Suppressor macrophage treated with lipopolysaccharide for 4 hours (primary cell): ENCODE data around the gene GZMM.
A peak's percentile ranks its signal among the peaks of the same experiment; 100 is the strongest.

Experiments used
- DNase-seq: peaks from one replicate; pipeline ENCODE4 v3.0.0-alpha.2; 2020

The GZMM gene

DNA sequence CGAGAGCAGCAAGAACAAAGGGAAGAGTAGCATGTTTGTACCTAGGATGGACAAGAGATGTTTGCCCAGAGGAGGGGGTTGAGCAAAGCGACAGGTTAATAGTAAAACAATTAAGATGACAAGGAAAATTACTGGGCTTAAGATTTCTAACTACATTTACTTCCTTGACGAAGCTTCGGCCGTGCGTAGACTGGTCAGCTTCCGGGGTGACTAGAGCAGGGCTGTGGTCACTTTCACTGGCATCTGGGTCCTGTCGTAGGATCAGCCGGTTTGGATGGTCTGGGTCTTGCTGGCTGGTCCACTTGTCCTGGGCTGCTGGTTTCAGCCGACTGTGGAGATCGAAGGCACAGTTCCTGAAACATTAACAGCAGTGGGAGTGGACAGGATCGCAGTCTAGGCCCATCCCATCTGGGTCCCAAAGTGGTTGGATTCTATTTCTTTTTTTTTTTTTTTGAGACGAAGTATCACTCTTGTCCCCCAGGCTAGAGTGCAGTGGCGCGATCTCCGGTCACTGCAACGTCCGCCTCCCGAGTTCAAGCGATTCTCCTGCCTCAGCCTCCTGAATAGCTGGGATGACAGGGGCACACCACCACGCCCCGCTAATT lies 23.5 kb downstream of the GZMM start:
- DNase-seq: no peak

DNA sequence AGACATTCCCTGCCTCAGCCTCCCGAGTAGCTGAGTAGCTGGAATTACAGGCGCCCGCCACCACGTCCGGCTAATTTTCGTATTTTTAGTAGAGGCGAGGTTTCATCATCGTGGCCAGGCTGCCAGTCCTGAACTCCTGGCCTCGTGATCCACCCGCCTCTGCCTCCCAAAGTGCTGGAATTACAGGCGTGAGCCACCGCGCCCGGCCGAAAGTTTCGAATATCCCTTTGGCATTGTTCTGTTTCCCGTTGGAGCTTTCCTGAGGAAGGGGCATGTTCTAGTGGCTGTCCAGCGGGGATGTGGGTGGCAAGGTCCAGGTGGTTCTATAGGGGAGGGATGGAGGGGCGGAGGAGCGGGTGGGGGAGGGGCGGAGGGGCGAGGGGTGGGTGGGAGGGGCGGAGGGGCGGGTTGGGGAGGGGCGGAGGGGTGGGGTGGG lies 26.4 kb downstream of the GZMM start:
- DNase-seq: no peak

DNA sequence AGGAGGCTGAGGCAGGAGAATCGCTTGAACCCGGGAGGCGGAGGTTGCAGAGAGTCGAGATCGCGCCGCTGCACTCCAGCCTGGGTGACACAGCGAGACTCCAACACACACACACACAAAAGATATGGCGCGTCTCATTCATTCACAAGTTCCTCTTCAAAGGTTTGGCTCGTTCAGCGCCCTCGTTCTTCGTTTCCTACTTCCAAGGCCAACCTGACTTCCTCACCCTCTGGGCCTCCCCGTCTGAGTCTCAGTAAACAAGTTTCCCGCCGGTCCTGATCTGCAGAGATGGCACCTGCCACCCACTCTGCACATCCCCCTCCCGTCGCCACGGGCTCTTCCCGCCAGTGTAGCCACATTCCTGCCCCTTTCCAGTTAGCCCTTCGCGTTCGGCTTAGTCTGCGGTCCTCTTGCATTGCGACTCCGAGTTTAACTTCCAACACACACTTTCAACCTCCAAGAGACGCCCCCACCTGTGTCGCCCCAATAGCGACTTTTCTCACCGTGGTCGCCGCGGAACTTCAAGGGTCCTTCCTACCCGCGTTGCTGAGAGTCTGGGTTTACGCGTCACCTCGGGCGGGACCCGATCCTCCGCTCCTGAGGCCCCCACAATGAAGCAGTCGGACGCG lies 27.2 kb downstream of the GZMM start:
- peak; percentile 68 for DNase-seq

DNA sequence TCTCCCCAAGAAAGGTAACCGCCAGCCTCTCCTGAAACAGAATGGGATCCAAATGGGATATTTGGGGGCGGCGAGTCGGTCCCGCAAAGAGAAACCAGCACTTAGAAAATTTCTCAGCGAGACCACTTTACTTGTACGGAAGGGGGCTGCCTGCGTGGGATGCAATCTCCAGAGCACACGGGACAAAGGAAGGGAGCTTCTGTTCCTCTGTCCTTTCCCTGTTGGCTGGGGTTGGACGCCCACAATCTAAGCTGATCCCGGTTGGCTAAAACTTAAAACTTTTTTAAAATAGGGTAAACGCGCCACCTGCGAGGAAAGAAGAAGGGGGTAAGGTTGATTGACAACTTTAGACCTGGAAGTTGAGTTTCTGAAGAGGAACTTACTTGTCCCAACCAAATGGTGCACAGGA lies 27.7 kb downstream of the GZMM start:
- DNase-seq: peak; percentile 9

DNA sequence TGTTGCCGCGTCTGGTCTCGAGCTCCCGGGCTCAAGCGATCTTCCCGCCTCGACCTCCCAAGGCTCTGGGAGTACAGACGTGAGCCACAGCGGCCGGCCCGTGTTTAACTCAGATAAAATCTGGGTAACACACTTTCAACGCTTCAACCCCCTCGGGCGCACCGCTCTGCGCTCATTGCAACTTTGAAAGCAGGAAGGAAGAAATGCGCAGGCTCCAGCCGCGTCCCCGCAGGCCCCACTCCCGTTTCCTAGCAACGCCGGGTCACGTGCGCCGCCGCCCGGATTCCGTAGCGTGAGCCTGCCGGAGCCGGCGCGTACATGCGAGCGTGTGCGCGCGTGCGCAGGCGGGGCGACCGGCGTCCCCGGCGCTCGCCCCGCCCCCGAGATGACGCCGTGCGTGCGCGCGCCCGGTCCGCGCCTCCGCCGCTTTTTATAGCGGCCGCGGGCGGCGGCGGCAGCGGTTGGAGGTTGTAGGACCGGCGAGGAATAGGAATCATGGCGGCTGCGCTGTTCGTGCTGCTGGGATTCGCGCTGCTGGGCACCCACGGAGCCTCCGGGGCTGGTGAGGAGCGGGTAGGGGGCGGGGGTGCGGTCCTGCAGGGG lies 28.4 kb downstream of the GZMM start, which contains the start of gene BSG:
TSS of gene BSG (plus strand) at position 457 of the 603 bp plus-strand sequence. CDS start at position 496, 39 bp downstream.
- peak; percentile 100 for DNase-seq

DNA sequence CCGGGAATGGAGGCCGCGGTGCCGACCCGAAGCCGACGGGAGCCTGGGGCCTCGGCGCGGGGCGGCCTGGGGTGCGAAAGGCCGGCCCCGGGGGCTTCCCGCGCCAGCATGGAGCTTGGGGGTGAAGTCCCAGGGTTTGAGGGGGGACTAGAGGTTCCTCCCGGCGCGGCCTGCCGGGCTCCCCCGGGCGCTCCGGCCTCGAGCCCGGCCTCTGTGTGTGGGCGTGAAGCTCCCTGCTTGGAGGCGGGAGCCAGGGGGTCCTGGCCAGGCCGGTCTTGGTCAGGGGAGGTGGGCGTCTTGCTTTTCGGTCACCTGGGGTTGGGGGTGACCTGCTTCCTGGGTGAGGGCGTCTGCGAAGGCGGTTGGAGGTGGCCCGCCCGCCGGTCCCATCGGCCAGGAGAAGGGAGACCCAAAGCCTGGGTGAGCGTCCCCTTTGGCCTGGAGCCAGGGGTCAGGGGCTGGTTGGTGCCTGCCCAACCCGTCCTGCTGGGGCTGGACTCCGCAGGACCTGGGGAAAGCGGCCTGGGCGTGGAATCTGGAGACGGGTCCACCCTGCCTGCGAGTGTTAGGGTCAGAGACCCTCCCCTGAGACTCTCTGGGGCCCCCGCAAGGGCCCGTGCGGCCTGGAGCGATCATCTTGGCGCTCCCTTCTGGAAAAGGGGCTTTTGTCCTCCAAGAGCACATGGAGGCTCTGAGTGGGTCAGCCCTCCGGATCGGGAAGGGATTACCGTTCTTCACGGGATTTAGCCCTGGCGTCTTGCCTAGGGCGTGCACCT lies 29.1 kb downstream of the GZMM start:
- peak; percentile 39 for DNase-seq

DNA sequence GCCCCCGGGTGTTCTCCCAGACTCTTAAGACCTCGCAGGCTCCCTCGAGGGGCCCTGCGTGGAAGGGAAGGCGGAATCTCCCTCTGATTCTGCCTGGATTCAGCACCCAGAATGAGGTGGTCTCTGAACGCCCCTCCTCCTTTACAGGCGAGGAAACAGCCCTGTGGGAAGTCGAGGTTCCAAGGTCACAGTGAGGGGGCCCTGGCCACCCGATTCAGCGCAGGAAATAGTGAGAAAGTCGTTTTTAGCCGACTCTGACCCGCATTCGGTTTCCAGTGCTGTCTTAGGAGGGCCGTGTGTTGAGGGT lies 29.6 kb downstream of the GZMM start:
- no peak for DNase-seq

DNA sequence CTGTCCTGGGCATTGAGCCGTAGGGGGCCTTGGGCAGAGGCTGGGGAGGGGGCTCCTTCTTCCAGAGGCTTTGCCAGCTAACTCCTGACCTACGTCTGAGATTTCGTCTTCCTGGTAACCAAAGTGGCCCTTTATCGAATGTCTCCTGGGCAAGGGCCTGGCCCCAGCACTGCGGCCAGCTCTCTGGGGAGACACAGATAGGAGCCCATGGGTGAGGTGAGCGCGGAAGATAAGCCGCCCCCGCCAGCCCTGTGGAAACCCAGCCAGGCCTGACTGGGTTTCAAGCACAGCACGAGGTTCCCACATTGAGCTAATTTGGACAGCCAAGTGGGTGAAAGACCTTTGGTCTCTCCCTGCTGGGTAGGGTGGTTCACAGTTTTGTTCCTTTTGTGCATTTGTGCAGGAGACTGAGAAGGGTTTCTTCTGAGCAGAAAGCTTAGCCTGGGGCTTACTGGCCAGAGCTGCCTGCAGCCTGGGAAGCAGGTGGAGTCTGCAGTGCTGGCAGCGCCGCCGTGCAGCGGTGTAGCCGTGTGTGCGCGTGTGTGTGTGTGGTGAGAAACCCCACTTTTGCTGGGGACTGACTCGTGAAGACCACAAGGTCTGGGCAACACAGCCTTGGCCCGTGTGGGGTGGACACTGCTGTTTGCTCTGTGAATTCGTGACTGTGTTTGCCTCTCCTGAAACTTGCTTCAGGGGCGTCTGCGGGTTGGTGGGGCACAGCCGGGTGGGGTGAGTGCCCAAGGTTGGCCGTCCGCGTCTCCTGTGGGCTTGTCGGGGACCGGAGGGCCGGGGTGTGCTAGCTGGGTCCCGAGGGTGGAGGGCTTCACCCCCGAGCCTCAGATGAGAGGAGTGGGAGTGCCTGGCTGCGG lies 31.0 kb downstream of the GZMM start:
- DNase-seq: no peak

DNA sequence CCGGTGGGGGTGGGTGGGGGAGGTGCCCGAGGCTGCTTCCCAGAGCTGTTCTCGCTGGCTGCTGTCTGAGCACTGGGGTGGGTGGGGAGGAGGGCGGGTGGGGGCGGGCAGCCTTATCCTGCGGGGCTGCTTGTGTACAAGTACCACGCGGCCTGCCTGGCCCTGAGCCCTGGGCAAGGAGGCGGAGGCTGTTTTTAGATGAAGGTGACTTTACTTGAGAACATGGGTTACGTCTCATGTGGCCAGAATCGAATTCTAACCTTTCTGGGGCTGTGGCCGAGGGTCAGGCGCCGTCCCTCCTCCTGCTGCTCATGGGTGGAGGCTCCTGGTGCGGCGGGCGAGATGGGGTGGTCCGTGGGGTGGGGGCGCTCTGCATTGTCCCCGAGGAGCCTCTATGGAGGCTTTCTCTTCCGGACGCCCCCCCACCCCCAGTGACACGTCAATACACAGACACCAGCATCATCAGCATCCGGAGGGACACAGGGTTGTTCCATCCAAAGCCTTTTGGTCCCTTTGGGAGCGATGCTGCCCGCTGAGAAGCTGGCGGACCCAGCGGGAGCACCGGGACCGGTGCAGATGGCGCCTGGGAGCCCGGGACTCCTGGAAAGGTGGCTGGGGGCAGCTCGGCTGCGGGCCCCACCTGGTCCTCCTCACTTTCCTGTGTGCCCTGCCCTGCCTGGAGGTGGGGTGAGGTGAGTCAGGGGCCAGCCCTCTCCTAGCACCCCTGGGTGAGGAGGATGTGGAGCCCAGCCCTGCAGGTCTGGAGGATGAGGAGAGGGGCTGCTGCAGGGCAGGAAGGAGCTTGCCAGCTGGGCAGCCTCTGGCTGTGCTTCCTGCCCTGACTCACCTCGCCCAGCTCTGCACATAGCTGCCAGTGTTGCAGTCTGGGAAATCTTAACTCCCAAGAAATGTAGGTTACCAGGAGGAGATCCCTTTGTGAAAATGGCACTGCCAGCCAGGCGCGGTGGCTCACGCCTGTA lies 32.0 kb downstream of the GZMM start:
- DNase-seq: no peak

DNA sequence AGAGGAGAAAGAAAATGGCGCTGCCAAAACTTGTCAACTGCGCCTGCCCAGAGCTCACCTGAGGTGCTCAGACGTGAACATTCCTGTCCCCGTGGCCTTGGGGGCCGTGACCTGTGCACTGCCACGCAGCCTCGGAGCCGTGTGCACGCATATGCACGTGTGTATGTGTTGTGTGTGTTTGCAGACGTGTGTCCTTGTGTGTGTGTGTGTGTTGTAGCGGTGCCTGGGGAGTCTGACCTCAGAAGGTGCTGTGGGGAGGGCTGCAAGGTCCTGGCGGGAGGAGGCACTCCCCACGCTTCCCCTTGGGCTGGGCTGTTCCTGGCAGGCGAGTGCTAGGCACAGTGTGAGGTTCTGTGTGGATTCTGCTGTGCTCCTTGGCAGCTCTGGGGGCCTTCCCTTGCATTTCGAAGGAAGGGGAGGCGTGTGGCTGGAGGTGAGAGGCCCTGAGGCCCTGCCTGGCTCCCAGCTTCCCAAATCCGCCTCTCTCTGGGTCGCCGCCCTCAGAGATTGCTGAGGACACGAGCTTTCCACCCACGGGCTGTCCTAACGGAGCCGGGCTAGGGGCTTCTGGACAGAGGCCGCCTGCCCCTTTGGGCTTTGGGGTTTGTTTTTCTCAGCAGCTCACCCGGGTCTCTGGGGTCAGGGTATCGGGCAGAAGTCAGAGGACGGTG lies 33.0 kb downstream of the GZMM start:
- no peak for DNase-seq

DNA sequence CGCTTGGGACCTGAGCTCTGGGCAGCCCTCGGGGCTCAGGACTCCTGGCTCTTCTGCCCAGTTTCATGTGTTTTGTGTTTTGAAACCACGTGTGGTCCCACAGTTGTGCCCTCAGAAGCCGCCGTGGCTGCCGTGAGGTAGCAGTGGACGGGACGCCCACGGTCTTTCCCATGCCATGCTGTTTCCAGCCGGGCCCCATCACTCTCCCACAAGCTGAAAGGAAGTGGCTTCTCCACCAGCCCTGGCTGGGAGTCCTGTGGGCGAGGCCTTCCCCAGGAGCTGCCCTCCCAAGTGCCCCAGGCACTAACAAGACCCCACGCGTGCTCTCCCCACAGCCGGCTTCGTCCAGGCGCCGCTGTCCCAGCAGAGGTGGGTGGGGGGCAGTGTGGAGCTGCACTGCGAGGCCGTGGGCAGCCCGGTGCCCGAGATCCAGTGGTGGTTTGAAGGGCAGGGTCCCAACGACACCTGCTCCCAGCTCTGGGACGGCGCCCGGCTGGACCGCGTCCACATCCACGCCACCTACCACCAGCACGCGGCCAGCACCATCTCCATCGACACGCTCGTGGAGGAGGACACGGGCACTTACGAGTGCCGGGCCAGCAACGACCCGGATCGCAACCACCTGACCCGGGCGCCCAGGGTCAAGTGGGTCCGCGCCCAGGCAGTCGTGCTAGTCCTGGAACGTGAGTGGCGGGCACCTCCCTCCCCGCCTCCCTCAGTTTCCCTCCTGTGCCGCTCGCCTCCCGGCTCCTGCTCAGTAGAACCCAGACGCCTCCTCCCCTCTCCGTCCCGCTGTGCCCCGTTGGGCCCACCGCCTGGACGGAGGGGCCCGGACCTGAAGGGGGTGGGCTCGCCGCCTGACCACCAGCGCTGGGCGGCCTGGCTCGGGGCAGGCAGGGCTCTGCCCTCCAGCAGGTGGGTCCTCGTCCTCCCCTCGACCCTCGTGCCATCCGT lies 33.9 kb downstream of the GZMM start:
- DNase-seq: no peak

DNA sequence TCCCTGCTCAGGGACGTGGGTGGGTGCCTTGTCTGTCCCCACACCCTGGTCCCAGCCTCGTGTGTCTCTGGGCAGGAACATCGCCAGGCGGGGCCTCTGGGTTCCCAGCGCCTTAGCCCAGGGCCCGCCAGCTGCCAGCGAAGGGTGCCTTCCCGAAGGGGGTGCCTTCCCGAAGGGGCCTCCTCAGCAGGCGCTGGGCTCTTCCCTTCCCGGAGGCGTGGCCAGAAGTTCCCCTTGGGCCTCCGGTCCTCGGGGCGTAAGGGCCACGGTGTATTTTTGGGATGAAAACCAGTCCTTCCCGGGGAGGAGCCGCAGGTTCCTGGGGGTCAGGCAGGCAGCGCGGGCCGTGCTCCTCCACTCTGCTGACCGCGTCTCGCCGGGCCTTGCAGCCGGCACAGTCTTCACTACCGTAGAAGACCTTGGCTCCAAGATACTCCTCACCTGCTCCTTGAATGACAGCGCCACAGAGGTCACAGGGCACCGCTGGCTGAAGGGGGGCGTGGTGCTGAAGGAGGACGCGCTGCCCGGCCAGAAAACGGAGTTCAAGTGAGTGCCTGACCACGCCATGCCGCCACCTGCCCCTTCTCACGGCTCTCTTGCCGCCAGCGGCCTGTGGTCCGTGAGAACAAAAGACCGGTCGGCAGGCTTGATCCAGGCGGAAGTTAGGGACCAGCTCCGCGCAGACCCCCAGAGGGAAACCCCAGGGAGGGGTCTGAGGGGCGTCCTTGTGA lies 35.4 kb downstream of the GZMM start:
- DNase-seq: no peak

DNA sequence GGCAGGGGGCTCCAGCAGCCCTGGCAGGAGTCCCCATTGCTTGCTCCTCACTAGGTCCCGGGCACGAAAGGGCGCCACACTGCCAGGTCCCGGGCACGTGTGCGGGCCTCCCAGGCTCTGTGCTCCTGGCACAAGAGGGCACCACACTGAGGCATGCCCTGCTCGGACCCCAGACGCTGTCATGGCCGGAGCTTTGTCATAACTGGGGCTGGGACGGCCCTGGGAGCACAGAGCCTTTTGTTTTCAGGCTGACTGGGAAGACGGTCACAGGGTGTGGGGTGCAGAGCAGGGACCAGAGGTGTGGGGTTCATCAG lies 35.9 kb downstream of the GZMM start:
- DNase-seq: no peak

DNA sequence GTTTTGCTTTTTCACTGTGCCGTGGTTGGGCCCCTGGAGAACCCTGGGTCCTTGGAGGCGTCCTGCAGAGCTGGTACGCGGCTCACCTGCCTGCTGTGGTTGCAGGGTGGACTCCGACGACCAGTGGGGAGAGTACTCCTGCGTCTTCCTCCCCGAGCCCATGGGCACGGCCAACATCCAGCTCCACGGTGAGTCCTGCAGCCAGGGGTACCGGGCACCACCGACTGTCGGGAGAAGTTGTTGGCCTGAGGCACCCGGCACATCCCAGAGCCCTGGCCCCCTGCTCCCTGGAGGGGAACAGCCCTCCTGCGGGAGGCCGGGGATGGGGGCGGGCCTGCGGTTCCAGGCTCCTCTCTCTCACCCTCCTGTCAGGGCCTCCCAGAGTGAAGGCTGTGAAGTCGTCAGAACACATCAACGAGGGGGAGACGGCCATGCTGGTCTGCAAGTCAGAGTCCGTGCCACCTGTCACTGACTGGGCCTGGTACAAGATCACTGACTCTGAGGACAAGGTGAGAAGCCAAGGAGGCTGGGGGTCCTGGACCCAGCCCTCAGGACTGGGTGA lies 36.5 kb downstream of the GZMM start:
- DNase-seq: no peak

DNA sequence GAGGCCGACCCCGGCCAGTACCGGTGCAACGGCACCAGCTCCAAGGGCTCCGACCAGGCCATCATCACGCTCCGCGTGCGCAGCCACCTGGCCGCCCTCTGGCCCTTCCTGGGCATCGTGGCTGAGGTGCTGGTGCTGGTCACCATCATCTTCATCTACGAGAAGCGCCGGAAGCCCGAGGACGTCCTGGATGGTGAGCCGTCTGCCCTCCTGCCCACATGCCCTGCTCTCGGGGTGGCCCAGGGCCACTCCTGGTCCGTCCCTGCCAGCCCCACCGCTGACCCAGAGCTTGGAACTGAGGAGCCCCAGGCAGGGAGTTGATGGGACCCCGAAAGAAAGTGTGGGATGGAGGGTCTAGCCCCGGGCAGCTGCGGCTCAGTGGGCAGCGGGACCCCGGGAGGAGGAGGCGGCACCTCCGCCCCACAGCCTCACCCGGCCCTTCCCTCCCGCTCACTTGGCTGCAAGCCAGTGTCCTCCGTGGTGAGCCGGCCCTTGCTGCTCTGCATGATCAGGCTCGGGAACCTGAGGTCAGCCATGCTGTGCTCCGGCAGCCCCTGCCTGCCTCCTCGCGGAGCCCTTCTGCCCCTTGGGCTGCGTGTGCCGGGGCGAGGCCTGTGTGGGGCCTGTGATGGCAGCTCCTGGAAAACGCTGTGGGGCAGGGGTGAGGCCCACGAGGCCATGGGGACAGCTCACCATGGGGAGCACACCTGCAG lies 37.7 kb downstream of the GZMM start:
- DNase-seq: no peak

DNA sequence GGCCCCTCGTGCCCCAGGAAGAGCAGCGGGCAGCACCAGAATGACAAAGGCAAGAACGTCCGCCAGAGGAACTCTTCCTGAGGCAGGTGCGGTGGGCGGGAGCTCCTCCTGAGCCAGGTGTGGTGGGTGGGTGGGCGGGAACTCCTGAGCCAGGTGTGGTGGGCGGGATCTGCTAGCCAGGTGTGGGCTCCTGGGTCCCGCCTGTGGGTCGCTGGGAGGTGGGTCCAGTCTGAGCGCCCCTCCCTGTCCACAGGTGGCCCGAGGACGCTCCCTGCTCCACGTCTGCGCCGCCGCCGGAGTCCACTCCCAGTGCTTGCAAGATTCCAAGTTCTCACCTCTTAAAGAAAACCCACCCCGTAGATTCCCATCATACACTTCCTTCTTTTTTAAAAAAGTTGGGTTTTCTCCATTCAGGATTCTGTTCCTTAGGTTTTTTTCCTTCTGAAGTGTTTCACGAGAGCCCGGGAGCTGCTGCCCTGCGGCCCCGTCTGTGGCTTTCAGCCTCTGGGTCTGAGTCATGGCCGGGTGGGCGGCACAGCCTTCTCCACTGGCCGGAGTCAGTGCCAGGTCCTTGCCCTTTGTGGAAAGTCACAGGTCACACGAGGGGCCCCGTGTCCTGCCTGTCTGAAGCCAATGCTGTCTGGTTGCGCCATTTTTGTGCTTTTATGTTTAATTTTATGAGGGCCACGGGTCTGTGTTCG lies 38.8 kb downstream of the GZMM start:
- peak; percentile 19 for DNase-seq

DNA sequence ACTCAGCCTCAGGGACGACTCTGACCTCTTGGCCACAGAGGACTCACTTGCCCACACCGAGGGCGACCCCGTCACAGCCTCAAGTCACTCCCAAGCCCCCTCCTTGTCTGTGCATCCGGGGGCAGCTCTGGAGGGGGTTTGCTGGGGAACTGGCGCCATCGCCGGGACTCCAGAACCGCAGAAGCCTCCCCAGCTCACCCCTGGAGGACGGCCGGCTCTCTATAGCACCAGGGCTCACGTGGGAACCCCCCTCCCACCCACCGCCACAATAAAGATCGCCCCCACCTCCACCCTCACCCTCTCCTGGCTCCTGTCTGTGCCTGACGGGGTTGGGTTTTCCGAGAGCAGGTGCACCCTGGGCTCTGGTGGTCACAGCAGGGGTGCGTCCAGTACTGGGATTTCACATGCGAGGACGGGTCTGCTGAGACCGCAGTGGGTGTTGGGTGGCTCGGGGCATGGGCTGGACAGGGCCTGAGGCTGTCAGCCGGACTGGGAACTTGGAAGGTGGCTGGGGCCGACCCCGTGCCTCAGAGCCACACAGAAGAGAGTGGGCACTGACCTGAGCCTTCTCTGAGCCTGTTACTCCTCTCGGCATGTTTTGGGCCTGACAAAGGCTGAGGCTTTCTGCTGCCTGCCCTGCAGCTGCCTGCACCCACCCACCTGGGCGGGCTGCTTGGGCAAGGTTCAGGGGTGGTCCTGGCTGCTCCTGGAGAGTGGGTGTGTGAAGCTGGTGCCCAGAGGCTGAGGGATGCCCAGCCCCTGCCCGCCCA lies 39.5 kb downstream of the GZMM start:
- DNase-seq: no peak
